GM10266 (cell line): ENCODE measurements around the gene SLC2A4RG.

Experiments used
- DNase-seq: peaks from one replicate; pipeline ENCODE4 v3.0.0; 2012; ENCODE audit errors: extremely low spot score
- TF ChIP-seq, protein P1 (sequence below): IDR thresholded peaks from 2 replicates; pipeline ENCODE4 v1.5.1; 2012; ENCODE audit warnings: mild to moderate bottlenecking, low read depth; ENCODE audit not compliant: control insufficient read depth, insufficient read depth; ENCODE audit errors: missing control alignments

Gene SLC2A4RG

DNA sequence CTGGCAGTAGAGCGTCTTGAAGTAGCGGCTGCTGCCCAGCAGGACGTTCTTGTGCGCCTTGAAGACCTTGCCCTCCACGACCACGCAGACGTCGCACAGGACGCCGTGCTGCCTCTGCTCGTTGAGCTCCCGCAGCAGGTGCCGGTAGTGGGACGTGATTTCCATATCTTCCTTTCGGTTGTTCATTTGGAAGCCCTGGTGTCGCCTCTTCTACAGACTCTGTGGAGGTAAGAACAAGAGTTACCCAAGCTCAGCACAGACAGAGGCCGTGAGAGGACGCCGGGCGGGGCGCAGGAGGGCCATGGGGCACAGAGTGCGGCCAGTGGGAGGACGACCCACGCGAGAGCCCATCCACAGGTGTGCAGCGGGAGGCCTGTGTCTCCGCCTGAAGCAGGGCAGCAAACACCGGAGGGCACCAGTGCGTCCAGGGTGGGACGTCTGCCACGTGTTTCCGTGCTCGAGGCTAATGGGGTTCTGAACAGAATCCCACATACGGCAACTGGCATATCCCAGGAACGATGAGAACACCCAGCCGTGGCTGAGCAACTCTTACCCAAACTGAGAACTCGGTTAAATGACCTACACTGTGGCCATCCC lies 51.1 kb downstream of the SLC2A4RG start:
- TF ChIP-seq, protein P1, sequence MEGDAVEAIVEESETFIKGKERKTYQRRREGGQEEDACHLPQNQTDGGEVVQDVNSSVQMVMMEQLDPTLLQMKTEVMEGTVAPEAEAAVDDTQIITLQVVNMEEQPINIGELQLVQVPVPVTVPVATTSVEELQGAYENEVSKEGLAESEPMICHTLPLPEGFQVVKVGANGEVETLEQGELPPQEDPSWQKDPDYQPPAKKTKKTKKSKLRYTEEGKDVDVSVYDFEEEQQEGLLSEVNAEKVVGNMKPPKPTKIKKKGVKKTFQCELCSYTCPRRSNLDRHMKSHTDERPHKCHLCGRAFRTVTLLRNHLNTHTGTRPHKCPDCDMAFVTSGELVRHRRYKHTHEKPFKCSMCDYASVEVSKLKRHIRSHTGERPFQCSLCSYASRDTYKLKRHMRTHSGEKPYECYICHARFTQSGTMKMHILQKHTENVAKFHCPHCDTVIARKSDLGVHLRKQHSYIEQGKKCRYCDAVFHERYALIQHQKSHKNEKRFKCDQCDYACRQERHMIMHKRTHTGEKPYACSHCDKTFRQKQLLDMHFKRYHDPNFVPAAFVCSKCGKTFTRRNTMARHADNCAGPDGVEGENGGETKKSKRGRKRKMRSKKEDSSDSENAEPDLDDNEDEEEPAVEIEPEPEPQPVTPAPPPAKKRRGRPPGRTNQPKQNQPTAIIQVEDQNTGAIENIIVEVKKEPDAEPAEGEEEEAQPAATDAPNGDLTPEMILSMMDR, result no peak
- no peak for DNase-seq

DNA sequence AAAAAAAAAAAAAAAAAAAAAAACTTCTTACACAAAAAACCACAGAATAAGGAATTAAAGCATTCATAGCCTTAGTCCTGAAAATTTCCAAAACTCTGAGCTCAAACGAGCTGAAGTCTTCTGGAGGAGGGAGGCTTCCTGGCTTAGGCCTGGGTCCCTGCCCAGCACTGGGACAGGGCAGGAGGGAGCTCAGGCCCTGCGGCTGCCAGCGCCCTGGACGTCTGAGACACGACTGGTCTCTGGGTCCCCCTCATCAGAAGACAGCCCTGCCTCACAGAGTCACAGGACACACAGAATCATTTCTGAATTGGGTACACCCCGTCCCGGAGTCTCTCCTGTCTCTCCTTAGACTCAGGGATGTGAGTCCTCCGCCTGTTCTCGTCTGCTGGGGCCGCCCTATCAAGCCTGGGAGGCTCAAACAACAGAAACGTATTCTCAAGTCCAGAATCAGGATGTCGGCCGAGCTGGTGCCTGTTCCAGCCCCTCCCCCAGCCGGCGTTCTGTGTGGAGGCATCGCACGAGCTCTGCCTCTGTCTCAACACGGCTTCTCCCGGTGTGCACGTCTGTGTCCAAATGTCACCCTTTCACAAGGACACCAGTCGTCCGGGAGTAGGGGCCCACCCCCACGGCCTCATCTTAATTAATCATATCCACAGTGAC lies 52.1 kb downstream of the SLC2A4RG start:
- TF ChIP-seq, protein P1, result no peak
- DNase-seq, result no peak

DNA sequence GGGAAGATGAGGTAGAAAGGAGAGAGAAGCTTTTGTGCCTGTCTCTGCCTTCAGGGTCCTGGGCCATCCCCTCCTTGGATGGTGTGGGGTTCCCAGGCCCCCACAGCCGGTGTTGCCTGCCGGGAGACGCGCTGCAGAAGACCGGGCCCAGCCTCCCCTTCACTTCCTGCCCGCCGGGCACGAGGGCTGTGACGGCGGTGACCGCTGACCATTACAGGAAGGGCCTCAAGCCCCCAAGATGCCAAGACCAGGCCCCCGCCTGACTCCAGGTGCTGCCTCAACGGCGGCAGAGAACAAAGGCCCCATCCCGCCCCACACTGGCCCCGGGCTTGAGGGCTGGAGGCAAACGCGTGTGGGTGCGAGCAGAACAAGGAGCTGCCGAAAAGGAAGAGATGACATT lies 53.3 kb downstream of the SLC2A4RG start:
- TF ChIP-seq, protein P1, result no peak
- DNase-seq, result no peak
